ENCODE data around the gene HPX. TPM values are rescaled to one million over a fixed set of nuclear protein-coding genes. Genes with fewer than 3 reads are reported as not detected.

HPX gene
- total and polyA plus RNA-seq, 2 of the 13 experiments (the other 11 are each of a cell fraction or from before 2014, with no cell fraction given): 9.2 to 57.4 TPM

DNA sequence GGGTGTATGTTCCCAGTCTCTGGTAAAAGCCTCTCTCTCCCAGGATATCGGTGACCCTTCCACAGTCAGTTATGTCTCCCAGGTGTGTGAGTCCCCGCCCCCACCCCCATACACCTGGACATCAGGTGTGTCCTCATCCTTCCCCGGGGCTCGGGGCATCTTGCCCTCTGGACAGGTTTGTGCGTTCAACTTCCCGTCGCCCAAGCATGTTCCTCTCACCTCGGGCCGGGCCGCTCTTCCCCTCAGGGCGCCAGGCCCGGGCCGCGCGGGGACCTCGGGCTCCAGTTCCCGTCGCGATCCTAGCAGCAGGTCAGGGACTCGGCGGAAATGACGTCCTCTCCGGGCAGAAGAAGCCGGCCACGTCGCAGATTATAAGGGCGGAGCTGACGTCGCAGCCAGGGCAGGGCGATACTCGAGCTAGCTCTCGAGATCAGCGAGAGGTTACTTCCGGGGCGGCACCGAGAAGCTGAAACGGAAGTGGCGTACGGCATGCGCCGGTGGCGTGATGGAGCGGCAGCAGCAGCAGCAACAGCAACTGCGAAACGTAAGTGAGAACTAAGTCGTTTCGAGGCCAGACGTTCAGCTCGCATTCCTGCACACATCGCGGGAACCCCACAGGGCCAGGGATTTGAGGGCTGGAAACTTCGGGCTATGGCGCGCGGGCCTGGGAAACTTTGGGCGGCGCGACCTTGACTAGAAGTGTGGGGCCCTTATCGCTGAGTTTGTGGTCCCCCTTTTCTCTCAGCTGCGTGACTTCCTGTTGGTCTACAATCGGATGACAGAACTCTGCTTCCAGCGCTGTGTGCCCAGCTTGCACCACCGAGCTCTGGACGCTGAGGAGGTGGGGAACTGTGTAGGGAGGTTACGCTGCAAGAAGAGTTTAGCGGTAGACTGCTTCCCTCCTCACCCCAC lies 40.5 kb upstream of the HPX start, which contains the start of the genes ARFIP2 and TIMM10B (continued):
- TF ChIP-seq, protein P1, sequence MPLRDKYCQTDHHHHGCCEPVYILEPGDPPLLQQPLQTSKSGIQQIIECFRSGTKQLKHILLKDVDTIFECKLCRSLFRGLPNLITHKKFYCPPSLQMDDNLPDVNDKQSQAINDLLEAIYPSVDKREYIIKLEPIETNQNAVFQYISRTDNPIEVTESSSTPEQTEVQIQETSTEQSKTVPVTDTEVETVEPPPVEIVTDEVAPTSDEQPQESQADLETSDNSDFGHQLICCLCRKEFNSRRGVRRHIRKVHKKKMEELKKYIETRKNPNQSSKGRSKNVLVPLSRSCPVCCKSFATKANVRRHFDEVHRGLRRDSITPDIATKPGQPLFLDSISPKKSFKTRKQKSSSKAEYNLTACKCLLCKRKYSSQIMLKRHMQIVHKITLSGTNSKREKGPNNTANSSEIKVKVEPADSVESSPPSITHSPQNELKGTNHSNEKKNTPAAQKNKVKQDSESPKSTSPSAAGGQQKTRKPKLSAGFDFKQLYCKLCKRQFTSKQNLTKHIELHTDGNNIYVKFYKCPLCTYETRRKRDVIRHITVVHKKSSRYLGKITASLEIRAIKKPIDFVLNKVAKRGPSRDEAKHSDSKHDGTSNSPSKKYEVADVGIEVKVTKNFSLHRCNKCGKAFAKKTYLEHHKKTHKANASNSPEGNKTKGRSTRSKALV (CRISPR knock-in tag; IDR thresholded peaks at IDR 0.05): 0 out of 2 replicates have a peak, but pooled peaks have one; percentile 67
- no peak for TF ChIP-seq ZBTB42 (CRISPR knock-in tag; IDR thresholded peaks at IDR 0.05)
- TF ChIP-seq PITX1 (CRISPR knock-in tag; IDR thresholded peaks at IDR 0.05): peak; percentile 54
- TF ChIP-seq, protein P2, sequence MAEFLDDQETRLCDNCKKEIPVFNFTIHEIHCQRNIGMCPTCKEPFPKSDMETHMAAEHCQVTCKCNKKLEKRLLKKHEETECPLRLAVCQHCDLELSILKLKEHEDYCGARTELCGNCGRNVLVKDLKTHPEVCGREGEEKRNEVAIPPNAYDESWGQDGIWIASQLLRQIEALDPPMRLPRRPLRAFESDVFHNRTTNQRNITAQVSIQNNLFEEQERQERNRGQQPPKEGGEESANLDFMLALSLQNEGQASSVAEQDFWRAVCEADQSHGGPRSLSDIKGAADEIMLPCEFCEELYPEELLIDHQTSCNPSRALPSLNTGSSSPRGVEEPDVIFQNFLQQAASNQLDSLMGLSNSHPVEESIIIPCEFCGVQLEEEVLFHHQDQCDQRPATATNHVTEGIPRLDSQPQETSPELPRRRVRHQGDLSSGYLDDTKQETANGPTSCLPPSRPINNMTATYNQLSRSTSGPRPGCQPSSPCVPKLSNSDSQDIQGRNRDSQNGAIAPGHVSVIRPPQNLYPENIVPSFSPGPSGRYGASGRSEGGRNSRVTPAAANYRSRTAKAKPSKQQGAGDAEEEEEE (CRISPR knock-in tag; IDR thresholded peaks at IDR 0.05; ENCODE audit: borderline replicate concordance): peak; percentile 72; the same call in 1 of the 2 replicates
- peak; percentile 55; the same call in 1 of the 2 replicates for TF ChIP-seq ISL2 (CRISPR knock-in tag; IDR thresholded peaks at IDR 0.05)
- TF ChIP-seq GFI1 (CRISPR knock-in tag; IDR thresholded peaks at IDR 0.05; ENCODE audit: borderline replicate concordance): 0 out of 2 replicates have a peak, but pooled peaks have one; percentile 17
- TF ChIP-seq NR3C1 (CRISPR knock-in tag; IDR thresholded peaks at IDR 0.05): no peak
- TF ChIP-seq MBD4 (IDR thresholded peaks at IDR 0.05; ENCODE audit: borderline replicate concordance, low read length): no peak
- 0 out of 2 replicates have a peak, but pooled peaks have one; percentile 54 for TF ChIP-seq ZNF280D (CRISPR knock-in tag; IDR thresholded peaks at IDR 0.05)
- TF ChIP-seq ATF4 (CRISPR knock-in tag; IDR thresholded peaks at IDR 0.05): 0 out of 4 replicates have a peak, but pooled peaks of 1 of the 2 experiments have one; percentile 9
- TF ChIP-seq ZSCAN21 (CRISPR knock-in tag; IDR thresholded peaks at IDR 0.05; ENCODE audit: borderline replicate concordance): peak; percentile 54
- TF ChIP-seq ZNF20 (CRISPR knock-in tag; IDR thresholded peaks at IDR 0.05): no peak
- TF ChIP-seq SETDB1 (CRISPR knock-in tag; IDR thresholded peaks at IDR 0.05; ENCODE audit: borderline replicate concordance): no peak
- no peak for TF ChIP-seq ZNF280B (CRISPR knock-in tag; IDR thresholded peaks at IDR 0.05; ENCODE audit: borderline replicate concordance)
- TF ChIP-seq HOXA5 (CRISPR knock-in tag; IDR thresholded peaks at IDR 0.05): no peak
- no peak for TF ChIP-seq SMARCC2 (IDR thresholded peaks at IDR 0.05)
- no peak for TF ChIP-seq MZF1 (CRISPR knock-in tag; IDR thresholded peaks at IDR 0.05; ENCODE audit: borderline replicate concordance)
- peak; percentile 61; the same call in 1 of the 2 replicates for TF ChIP-seq ZNF547 (CRISPR knock-in tag; IDR thresholded peaks at IDR 0.05)

Data from HepG2 (cell line).